NT2/D1 (cell line): ENCODE results near the gene ARSD.

Experiments used
- SUZ12 ChIP-seq: IDR thresholded peaks from 2 replicates; pipeline ENCODE4 v1.6.1; 2011; ENCODE audit not compliant: insufficient read length, insufficient read depth; ENCODE audit errors: extremely low read depth
- YY1 ChIP-seq: IDR thresholded peaks from 2 replicates; pipeline ENCODE4 v1.6.1; 2011; ENCODE audit not compliant: insufficient read length, insufficient read depth
- ZNF274 ChIP-seq: IDR thresholded peaks from 2 replicates; pipeline ENCODE4 v1.6.1; 2011; ENCODE audit warnings: mild to moderate bottlenecking, low read depth, low read length

GRCh38 chrX:2967584-2967983 is 38.4 kb upstream of the ARSD start:
- TF ChIP-seq YY1: no peak
- TF ChIP-seq ZNF274: no peak
- TF ChIP-seq SUZ12: no peak
